ENCODE measurements around the gene MYNN.

MYNN gene

GRCh38 chr3:169825316-169825715, 52.1 kb downstream of the MYNN start:
- no peak for FAIRE-seq
- no peak for DNase-seq (ENCODE audit: low spot score)

- FAIRE-seq = no peak
- no peak for DNase-seq (ENCODE audit: low spot score)
Observed at GRCh38 chr3:169827712-169828111, 54.5 kb downstream of the MYNN start.

GRCh38 chr3:169835533-169835932, 62.3 kb downstream of the MYNN start:
- FAIRE-seq = no peak

GRCh38 chr3:169836078-169836941, 63.1 kb downstream of the MYNN start:
- FAIRE-seq = no peak
- DNase-seq (ENCODE audit: low spot score) = no peak

More at GRCh38 chr3:169835533-169835932, 62.3 kb downstream of the MYNN start:
- no peak for DNase-seq (ENCODE audit: low spot score)

- FAIRE-seq = no peak
- no peak for DNase-seq (ENCODE audit: low spot score)
Observed at GRCh38 chr3:169836942-169837275, 63.7 kb downstream of the MYNN start.

GRCh38 chr3:169838511-169839030, 65.4 kb downstream of the MYNN start:
- no peak for DNase-seq (ENCODE audit: low spot score)
- no peak for FAIRE-seq
